Cardiac muscle cell (in vitro differentiated cells and primary cell): ENCODE data around the gene ADAT3. TPM values are rescaled to one million over a fixed set of nuclear protein-coding genes. Genes with fewer than 3 reads are reported as not detected.

Experiments used
- DNase-seq, 2 donors: peaks; one replicate each; pipeline versions ENCODE4 v3.0.0 to v3.0.0-alpha.2; 2010 to 2017; ENCODE audit warnings: low read depth in 1 of 2, low spot score in 1 of 2
- H3K27ac ChIP-seq: fragments of 200-600 bp; sonication (generic); 2 replicates; pipeline ENCODE4 v1.5.1; 2016
- H3K27me3 ChIP-seq: fragments of 200-600 bp; sonication (generic); 2 replicates; pipeline ENCODE4 v1.6.0; 2016; ENCODE audit warnings: control low read depth
- H3K36me3 ChIP-seq: fragments of 200-600 bp; sonication (generic); 2 replicates; pipeline ENCODE4 v1.5.1; 2016; ENCODE audit warnings: control low read depth
- H3K4me1 ChIP-seq: fragments of 200-600 bp; sonication (generic); 2 replicates; pipeline ENCODE4 v1.8.1; 2017; ENCODE audit warnings: low read depth, mild to moderate bottlenecking, mixed run types
- H3K4me3 ChIP-seq: fragments of 200-600 bp; sonication (generic); 2 replicates; pipeline ENCODE4 v1.5.1; 2016; ENCODE audit warnings: mild to moderate bottlenecking
- H3K9me3 ChIP-seq: fragments of 200-600 bp; sonication (generic); 2 replicates; pipeline ENCODE4 v1.5.1; 2017; ENCODE audit warnings: low read depth, mild to moderate bottlenecking, control low read depth
- CTCF ChIP-seq: IDR thresholded peaks from 2 replicates; pipeline ENCODE4 v1.5.1; 2012; ENCODE audit warnings: low read depth, mild to moderate bottlenecking, low read length
- polyA plus RNA-seq: library from polyadenylated mRNA; unstranded; fragments of >200 nt; fragmentation: Nextera tagmentation; extraction: Ambion mirVana; gene quantifications from 2 replicates; pipeline ENCODE4 v1.2.1, GENCODE V29; 2016
- total RNA-seq: library from RNA; depleted of rRNA; stranded (reverse); fragments of >200 nt; gene quantifications from 2 replicates; pipeline ENCODE4 v1.2.3, GENCODE V29; 2016

The ADAT3 gene
- total and polyA plus RNA-seq, 2 experiments from 2014 or later: 11.2 to 14.3 TPM

- H3K27ac ChIP-seq: no peak overlapping the region
- H3K27me3 ChIP-seq: no peaks in the 10 kb centered on the region
- no peak overlapping the region for H3K4me3 ChIP-seq
- H3K36me3 ChIP-seq: peaks cover 5% of the 10 kb centered on the region
- H3K9me3 ChIP-seq: no peaks in the 10 kb centered on the region
- no peak for DNase-seq
- no peaks in the 10 kb centered on the region for H3K4me1 ChIP-seq
- TF ChIP-seq CTCF: no peak
Observed at GRCh38 chr19:1920644-1921043, 15.4 kb downstream of the ADAT3 start.

- peaks cover 5% of the 10 kb centered on the region for H3K36me3 ChIP-seq
Observed at GRCh38 chr19:1921326-1921725, 16.1 kb downstream of the ADAT3 start.

DNA sequence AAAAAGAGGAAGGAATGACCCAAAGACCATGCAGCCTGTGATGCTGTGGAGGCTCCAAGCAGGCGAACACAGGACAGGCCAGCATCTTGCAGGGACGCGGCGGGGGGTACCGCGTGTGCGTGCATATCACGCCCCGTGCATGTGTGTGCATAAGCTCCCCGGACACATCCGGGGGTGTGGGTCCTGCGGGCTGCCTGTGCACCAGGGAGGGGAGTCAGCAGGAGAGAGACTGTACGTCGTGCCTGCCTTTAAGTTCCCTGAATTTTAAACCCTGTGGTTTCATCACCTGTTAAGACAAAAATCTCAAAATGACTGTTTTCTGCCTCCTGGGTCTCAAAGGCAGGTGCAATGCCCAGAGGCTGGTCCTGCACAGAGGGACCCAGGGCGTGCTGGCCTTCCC is 16.6 kb downstream of the ADAT3 start:
- no peaks in the 10 kb centered on the region for H3K4me1 ChIP-seq
- no peak overlapping the region for H3K27ac ChIP-seq
- H3K4me3 ChIP-seq: no peak overlapping the region
- peaks cover 5% of the 10 kb centered on the region for H3K36me3 ChIP-seq
- no peak for TF ChIP-seq CTCF
- no peak for DNase-seq
- H3K9me3 ChIP-seq: no peaks in the 10 kb centered on the region
- no peaks in the 10 kb centered on the region for H3K27me3 ChIP-seq

More at GRCh38 chr19:1921326-1921725, 16.1 kb downstream of the ADAT3 start:
- Histone ChIP-seq H3K27me3 (no peaks in the 10 kb centered on the region), H3K4me3 (no peak overlapping the region), H3K4me1 (no peaks in the 10 kb centered on the region), H3K9me3 (no peaks in the 10 kb centered on the region), H3K27ac (no peak overlapping the region)
- DNase-seq: no peak
- no peak for TF ChIP-seq CTCF

DNA sequence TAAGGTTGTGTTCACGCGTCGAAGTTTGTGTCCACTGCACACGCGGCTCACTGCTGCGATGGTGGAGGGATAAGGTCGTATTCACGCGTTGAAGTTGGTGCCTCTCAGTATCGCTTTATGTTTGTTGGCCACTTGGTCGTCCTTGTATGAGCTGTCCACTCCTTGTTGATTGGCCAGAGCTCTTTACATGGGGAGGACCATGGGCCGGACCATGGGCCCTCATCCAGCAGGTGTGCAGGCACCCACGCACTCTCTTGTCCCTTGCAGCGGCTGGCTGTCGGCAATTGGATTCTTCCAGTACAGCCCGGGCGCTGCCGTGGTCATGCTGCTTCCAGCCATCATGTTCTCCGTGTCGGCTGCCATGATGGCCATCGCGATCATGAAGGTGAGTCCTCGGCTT is 17.6 kb downstream of the ADAT3 start:
- Histone ChIP-seq H3K9me3 (no peaks in the 10 kb centered on the region), H3K27me3 (no peaks in the 10 kb centered on the region), H3K27ac (no peak overlapping the region), H3K36me3 (peaks cover 5% of the 10 kb centered on the region), H3K4me3 (no peak overlapping the region), H3K4me1 (no peaks in the 10 kb centered on the region)
- DNase-seq: no peak
- no peak for TF ChIP-seq CTCF

DNA sequence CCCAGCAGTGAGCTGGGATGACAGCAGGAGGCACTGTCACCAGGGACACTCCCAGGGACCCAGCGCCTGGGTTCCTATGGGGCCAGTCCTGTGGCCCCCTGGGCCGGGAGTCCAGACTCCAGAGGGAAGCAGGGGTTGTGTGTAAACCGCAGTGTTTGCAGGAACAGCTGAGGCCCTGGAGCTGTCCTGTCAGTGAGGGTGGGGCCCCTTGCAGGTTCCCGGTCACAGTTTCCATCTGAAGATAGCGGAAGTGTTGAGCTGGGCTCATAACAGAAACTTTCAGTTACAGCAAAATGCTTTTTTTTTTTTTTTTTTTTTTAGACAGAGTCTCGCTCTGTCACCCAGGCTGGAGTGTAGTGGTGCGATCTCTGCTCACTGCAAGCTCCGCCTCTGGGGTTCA is 18.1 kb downstream of the ADAT3 start:
- H3K4me3 ChIP-seq: no peak overlapping the region
- H3K27ac ChIP-seq: no peak overlapping the region
- TF ChIP-seq CTCF: no peak
- H3K36me3 ChIP-seq: peaks cover 5% of the 10 kb centered on the region
- no peak for DNase-seq
- H3K9me3 ChIP-seq: no peaks in the 10 kb centered on the region
- H3K27me3 ChIP-seq: no peaks in the 10 kb centered on the region
- H3K4me1 ChIP-seq: no peaks in the 10 kb centered on the region
